NCI-H1694 treated with DMSO at 0.1 percent for 48 hours (cell line): ENCODE measurements around the gene PATJ.
A peak's percentile ranks its signal among the peaks of the same experiment; 100 is the strongest.
"Not testable (repeated sequence)": the region's sequence is repeated elsewhere in the genome, so short reads cannot be mapped to it uniquely, and the experiment has no call there.

Experiments used
- DNase-seq: peaks from one replicate; lab custom pipeline; 2025; lab: John Stamatoyannopoulos, UW

The PATJ gene, protein sequence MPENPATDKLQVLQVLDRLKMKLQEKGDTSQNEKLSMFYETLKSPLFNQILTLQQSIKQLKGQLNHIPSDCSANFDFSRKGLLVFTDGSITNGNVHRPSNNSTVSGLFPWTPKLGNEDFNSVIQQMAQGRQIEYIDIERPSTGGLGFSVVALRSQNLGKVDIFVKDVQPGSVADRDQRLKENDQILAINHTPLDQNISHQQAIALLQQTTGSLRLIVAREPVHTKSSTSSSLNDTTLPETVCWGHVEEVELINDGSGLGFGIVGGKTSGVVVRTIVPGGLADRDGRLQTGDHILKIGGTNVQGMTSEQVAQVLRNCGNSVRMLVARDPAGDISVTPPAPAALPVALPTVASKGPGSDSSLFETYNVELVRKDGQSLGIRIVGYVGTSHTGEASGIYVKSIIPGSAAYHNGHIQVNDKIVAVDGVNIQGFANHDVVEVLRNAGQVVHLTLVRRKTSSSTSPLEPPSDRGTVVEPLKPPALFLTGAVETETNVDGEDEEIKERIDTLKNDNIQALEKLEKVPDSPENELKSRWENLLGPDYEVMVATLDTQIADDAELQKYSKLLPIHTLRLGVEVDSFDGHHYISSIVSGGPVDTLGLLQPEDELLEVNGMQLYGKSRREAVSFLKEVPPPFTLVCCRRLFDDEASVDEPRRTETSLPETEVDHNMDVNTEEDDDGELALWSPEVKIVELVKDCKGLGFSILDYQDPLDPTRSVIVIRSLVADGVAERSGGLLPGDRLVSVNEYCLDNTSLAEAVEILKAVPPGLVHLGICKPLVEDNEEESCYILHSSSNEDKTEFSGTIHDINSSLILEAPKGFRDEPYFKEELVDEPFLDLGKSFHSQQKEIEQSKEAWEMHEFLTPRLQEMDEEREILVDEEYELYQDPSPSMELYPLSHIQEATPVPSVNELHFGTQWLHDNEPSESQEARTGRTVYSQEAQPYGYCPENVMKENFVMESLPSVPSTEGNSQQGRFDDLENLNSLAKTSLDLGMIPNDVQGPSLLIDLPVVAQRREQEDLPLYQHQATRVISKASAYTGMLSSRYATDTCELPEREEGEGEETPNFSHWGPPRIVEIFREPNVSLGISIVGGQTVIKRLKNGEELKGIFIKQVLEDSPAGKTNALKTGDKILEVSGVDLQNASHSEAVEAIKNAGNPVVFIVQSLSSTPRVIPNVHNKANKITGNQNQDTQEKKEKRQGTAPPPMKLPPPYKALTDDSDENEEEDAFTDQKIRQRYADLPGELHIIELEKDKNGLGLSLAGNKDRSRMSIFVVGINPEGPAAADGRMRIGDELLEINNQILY (N-terminal part only)

DNA sequence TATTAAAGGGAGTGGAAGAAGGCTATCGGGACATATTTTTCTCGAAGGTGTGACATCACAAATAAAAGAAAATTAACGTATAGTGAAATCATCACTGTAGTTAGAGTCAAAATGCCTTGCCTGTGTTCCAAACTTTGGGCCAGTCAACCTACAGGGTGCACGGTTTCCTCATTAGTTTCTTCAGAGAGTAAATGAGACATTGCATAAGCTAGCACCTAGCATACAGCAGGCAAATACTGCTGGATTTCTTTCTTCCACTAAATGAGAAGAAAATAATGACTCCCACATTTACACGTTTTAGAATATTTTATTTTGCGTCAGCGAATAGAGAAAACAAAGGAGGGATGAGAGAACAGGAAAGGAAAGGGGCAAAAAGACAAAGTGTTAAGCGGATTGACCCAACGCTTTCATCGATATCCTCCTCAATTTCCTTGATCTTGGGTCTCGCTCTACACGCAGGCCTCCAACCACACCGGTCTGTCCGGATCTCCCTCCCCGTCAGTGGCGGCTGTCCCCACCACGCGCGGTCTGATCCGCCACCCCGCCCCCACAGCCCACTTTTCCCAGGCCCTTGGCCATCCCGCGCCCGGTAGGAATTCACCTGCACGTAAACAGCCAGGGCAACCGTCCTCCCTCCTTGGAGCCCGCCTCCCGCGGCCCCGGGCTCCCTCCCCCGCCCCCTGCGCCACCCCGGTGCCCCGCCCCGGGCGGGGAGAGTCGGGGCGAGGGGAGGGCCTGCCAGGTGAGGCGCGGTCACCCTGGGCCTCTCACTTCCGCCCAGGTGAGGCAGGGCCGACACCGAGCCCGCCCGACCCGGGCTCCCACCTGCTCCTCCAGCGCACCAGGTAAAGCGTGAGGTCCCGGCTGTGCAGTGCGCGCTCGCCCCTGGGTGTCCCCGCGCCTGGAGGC lies at the start of gene PATJ:
TSS of gene PATJ (plus strand) at position 770 of the 909 bp plus-strand sequence. CDS start 20,413 bp downstream, outside the sequence.
- peak; percentile 37 for DNase-seq

DNA sequence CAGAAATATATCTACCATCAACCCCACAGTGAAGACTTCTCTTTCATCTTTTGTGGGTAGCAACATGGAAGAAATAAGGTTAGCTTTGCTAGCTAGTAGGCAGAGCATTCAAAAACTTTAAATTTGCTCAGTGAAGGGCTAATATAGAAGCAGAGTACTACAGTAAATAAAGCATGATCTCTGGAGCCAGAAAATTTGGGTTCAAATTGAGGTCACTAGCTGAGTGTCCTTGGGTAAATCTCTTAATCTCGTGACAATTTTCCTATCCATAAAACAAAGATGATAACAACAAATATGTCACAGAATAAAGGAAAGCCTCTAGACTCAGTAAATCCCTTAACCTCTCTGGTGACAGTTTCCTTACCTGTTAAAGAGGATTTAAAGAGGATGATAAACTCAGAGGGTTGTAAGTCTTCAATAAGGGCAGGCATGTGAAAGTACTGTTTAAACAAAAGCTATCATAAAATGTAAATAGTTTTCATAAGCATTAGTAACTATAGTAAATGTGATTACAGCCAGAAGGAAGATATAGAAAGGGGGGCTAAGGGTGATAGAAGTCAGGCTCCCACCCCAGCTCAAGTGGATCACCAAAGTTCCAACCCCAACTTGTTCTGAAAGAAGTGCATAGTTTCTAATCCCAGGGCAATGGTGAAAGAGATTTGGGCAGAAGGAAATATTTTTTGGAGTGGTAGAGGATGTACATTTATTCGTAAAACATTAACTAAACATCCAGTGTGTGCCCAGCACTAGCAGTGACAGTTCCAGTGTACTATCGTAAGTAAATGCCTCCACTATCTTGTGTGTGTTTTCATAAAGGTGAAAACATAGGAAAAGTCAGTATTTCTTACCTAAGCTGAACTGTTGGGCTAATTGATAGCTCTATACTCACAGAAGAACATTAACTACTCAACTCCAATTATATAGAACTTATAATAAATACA lies 42.1 kb upstream of the PATJ start:
- no peak for DNase-seq

DNA sequence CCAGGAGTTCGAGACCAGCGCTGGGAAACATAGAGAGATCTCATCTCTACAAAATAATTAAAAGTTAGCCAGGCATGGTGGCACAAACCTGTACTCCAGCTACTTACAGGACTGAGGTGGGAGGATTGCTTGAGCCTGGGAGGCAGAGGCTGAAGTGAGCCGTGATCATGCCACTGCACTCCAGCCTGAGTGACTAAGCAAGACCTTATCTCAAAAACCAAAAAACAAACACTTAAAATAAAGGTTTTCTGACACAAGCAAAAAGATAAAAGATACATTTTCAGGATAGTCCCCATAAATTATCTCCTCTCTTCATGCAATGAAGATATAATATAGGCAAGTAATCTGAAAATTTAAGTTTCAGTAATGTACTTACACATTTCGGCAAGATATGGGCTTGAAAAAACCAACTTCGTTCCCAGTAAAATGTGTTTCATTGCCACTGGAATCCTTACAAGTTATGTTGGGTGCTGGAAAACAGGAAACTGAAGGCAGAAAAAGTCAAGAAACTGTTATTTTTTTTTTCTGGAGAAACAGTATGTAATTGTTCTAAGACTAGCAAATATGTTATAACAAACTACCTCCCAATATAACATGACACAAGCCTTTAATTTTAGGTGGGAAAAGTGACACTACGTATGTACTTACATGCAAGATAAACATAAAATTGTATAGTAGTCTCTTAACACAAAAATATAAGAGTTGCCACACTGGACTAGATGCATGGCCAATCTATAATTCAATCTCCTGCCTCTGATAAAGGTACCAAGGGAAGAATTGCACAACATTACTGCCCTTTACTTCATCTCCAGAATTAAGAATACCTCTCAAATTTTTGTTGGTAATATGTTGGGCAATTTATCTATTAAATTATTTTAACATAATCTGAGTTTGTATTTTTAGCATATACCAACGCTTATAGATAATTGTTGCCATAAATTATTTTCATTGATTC lies 33.0 kb upstream of the PATJ start:
- no peak for DNase-seq

DNA sequence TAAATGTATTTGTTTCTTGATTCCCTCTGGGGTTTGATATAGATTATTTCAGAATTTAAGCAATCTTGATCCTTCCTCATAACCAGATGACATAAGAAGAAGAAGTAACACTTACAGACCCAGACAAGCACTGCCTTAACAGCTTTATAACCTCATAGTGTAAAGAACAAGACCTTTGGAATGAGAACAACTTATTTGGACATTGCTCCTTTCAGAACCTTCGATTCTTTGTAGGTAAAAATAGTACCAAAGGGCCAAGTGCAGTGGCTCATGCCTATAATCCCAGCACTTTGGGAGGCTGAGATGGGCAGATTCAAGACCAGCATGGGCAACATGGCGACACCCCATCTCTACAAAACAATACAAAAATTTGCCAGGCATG lies 32.4 kb upstream of the PATJ start:
- no peak for DNase-seq

DNA sequence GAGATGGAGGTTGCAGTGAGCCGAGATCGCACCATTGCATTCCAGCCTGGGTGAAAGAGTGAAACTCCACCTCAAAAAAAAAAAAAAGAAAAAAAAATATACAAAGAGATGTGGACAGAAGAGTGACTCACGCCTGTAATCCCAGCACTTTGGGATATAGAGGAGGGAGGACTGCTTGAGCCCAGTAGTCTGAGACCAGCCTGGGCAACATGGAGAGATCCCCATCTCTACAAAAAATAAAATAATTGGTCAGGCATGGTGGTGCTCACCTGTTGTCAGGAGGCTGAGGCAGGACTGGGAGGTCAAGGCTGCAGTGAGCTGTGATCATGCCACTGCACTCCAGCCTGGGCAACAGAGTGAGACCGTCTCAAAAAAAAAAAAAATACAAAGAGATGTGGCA lies 31.0 kb upstream of the PATJ start:
- not testable (repeated sequence) for DNase-seq

DNA sequence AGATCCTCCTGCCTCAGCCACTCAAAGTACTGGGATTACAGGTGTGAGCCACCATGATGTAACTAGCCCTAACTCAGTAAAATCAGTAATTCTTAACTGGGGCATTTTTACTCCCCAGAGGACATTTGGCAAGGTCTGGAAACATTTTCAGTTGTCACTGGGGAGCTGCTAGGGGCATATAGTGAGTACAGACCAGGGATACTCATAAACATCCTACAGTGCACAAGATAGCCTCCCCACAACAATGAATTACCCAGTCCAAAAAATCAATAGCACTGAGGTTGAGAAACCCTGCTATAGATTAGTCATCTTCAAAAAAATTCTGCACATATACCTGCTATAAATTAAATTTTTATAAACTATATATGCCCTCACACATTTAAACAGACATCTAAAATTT lies 30.3 kb upstream of the PATJ start:
- DNase-seq, result no peak

DNA sequence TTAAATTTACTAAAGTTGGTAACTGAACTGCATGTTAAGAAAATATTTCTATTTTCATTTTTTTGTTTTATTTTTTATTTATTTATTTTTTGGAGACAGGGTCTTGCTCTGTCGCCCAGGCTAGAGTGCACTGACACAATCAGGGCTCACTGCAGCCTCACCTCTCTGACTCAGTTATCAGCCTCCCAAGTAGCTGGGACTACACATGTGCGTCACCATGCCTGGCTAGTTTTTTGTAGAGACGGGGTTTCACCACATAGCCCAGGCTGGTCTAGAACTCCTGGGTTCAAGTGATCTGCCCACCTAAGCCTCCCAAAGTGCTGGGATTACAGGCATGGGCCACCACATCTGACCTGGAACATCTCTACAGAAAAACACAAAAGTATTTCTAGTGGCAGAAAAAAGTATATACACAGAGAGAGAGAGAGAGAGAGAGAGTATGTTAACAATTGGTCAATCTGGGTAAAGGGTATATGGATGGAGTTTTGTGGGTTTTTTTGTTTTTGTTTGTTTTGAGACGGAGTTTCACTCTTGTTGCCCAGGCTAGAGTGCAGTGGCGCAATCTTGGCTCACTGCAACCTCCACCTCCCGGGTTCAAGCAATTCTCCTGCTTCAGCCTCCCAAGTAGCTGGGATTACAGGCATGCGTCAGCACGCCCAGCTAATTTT lies 23.1 kb upstream of the PATJ start:
- DNase-seq, result not testable (repeated sequence)

DNA sequence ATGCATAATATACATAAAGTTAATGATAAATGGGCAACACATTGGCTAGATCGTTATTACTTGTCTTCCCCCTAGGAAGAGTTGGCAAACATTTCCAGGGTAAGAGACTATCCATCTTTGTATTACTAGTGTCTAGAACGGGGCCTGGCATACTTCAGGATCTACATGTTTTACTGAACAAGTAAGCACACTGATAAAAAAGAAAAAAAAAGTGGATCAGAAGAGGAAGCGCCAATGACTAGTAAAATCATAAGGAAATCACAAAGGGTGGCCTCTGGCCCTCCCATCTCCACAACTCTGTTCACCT lies 17.8 kb upstream of the PATJ start:
- no peak for DNase-seq

DNA sequence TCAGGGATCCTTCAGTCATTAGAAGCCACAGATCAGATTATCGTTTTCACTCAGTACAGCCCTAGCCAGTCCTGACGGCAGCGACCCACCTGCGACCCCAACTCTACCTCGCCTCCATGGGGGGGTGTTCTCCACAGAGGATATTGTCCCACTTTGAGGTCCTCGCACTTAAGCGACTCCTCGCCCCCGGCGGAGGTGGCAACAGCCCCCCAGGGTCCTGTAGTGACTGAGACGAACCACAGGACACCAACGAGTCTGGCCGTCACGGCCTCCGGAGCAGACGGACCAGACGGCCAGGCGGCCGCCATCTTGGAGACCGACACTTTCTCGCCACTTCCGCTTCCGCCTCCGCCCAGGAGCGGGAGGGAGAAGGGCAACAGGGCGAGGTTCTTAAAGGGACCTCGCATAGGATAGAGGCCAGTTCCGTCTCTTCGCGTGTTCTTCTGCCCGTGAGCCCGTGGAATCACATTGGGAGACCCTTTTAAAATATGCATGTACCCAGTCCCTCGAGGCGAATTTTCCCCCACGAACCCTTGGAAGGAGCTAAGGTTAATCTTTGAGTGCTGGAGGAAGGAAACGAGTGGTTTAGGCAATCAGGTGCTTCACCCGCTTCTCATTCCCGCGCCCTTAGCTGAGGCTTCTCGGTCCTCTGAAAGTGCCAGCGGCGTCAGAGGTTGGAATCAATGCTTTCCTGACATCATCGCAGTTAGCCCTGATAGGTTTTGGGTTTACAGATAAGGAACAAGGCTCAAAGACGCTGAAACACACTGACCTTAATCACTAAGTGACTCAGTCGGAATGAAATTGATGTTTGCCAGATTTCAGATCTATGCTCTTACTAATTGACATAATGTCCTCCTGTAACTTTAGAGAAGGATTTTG lies 17.2 kb upstream of the PATJ start, which contains the start of gene TM2D1:
TSS of gene TM2D1 (minus strand) at position 329 of the 882 bp plus-strand sequence. CDS start at position 308, 21 bp downstream.
- DNase-seq, result peak; percentile 87

DNA sequence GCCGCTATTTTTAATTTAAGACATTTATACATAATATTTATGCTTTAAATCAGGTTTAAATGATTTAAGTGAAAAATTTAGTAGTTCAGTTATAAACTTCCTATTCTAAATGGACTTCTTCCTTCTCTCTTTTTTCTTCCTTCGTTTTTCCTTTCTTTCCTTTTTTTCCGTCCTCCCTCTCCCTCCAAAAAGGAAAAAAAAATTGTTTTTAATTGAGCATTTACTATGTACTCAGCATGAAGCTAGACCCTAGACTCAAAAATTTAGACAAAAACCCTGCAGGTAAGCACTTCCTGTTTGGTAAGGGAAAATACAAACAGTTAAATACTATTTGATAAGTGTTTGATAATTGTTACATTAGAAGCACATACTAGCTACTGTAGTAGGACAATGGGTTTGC lies 14.7 kb upstream of the PATJ start:
- DNase-seq, result no peak

DNA sequence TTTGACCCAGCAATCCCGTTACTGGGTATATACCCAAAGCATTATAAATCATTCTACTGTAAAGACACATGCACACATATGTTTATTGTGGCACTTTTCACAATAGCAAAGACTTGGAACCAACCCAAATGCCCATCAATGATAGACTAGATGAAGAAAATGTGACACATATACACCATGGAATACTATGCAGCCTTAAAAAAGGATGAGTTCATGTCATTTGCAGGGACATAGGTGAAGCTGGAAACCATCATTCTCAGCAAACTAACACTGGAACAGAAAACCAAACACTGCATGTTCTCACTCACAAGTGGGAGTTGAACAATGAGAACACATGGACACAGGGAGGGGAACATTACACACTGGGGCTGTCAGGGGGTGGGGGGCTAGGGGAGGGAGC lies 11.6 kb upstream of the PATJ start:
- DNase-seq, result not testable (repeated sequence)

DNA sequence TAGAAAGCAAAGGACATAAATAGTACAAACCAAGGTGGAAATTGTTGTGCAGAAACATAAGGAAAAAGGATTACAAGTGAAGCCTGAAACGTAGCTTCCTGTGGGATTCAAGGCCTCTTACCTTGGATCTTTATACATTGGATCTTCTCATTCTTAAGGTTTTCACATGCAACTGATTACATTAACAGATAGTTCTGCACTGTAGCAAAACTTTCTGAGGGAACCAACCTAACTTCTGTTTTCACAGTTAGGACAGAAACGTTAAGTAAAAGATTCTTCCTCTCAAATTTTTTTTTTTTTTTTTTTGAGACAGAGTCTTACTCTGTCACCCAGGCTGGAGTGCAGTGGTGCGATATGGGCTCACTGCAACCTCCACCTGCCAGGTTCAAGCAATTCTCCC lies 9.6 kb upstream of the PATJ start:
- no peak for DNase-seq

DNA sequence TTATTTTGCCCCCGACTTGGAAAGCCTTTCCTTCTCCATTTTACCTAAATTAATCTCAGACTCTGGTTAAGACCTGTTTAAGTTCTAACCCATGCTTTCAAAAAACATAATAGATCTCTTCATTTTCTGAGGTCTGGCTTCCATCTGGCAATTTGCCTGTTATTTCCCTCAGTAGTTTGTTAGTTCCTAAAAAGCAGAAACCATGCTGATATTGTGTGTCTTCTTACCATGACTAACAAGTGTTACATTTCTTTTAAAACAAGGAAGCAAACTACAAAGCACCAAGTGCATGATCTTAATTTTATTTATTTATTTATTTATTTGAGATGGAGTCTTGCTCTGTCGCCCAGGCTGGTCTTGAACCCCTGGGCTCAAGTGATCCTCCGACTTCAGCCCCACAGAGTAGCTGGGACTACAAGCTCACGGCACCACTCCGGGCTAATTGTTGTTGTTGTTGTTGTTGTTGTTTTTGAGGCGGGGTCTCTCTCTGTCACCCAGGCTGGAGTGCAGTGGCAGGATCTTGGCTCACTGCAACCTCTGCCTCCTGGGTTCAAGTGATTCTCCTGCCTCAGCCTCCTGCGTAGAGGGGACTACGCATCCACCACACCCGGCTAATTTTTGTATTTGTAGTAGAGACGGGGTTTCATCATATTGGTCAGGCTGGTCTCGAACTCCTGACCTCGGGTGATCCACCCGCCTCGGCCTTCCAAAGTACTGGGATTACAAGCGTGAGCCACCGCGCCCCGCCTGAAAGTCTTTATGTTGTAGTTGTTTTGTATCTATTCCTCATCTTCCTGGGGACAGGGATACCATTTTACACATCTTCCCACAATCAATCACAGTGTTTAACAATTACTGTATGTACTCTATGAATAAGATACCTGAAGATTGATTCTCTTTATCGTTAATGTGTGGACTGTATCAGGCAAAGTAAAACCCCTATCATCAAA lies 1.3 kb upstream of the PATJ start:
- DNase-seq, result no peak

DNA sequence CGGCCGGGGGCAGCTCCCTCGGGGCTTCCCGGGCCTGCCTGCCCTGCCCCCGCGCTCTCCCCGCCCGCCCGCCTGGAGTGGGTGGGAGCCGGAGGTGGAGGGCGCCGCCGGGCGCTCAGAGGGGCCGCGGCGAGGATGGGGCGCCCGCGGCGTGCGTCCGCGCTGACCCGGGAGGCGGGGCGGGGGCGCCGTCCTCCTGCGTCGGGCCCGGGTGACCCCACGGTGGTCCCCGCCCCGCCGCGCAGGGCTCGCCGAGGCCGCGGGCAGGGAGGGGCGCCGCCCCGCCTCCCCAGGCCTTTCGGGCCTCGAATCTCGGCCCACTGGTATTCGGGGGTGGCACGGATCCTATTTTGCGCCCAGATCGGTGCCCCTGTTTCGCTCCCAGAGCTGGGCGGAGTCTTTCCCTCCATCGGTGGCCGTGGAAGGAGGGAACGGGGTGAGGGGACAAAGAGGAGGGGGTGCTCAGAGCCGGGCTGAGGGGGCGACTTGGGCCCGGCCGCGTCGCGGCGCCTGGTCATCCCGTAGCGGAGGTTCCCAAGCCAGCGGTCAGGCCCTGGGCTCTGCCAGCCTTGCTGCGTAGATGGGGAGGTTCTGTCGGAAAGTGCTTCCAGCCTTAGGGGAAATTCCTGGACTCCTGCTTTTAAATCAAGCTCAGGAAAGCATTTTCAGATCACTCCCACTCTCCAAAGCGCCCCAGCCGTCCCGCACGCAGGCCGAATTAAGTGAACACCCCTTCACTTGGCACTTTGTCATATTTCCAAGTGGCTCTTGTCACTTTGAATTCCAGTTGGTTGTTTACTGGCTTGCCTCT lies 545 bp downstream of the PATJ start:
- no peak for DNase-seq

DNA sequence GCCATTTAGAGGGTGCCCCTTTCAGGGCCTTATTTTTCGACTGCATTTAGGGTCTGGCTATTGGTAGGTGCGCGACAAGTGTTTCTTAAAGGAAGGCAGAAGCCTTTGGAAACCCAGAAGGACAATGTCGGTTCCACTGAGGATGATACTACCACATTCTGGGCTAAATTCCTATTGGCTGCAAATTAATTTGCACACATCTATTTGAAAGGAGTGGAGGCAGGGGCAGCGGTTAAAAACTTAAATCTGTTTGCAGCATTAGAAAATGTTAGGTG lies 1.1 kb downstream of the PATJ start:
- DNase-seq, result no peak
